Measurements from ENCODE around the gene SNX6.

SNX6 gene

DNA sequence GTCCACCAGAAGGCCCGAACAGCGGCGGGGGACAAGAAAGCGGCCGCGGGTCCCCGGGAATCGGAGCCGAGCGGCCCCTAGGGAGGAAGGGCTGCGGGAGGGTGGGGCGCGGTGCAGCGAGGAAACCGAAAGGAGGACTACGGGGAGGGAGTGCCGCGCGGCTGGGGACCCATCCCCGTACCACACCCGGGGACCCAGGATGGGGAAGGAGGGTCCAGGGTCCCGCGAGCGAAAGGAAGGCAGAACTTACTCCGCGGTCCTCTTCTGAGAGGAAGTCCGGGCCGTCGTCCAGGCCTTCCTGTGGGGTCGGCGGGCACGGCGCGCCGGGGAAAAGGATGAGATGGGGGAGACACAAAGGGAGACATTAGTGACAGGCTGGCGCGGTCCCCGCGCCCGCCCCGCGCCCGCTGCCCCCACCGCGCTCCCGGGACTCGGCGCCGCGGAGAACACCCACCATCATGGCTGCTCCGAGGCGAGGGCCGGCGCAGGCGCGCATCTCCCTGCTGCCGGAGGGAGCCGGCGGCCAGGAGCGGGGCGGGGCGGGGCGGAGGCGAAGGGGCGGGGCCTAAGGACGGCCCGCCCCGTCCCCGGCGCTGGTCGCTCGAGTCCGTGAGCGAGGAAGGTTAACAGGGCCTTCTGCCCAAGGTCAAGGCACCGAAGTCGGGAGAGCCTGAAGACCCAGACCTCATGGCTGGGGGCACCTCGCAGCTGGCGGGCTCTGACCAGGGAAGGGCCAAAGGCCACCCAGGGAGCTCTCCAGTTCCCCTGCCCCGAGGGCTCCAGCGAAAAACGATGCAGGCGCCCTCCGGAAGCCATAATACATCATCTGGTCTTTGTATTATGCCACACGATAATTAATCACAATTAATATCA, at the start of gene SNX6:
TSS of gene SNX6 (minus strand) at position 492 of the 873 bp plus-strand sequence. CDS start at position 460, 32 bp downstream.
- TF ChIP-seq EZH2 (IDR thresholded peaks at IDR 0.05; ENCODE audit: borderline replicate concordance, low read depth, low read length, severe bottlenecking): no peak
- no peak for TF ChIP-seq CTCF (IDR thresholded peaks at IDR 0.05; ENCODE audit: borderline replicate concordance, extremely low read depth, low read length, poor library complexity, severe bottlenecking)
- Histone ChIP-seq H4K20me1 (ENCODE audit: insufficient read depth, low read length) (no peaks in the 10 kb centered on the region; the same call in 1 of the 2 replicates), H3K79me2 (ENCODE audit: insufficient read depth, low read length) (peaks cover 47% of the 10 kb centered on the region), H3K9me3 (ENCODE audit: insufficient read depth, low read length, severe bottlenecking) (no peaks in the 10 kb centered on the region), H3K9ac (ENCODE audit: low read depth, low read length) (peak within 1 kb of the TSS; percentile 95), H3K36me3 (ENCODE audit: insufficient read depth, low read length) (no peaks in the 10 kb centered on the region; the same call in 1 of the 2 replicates), H3K4me2 (ENCODE audit: insufficient read depth, low read length) (peak within 1 kb of the TSS; percentile 94), H3K4me1 (ENCODE audit: insufficient read depth, low read length) (peaks cover 26% of the 10 kb centered on the region), H3K27ac (ENCODE audit: low read length) (peak within 1 kb of the TSS; percentile 88), H3K27me3 (ENCODE audit: insufficient read depth, low read length, poor library complexity) (no peaks in the 10 kb centered on the region), H2AFZ (ENCODE audit: low read depth, low read length) (peak within 1 kb of the TSS; percentile 98), H3K4me3 (ENCODE audit: low read depth in 1 of 2, low read length in 2 of 2) (peak within 1 kb of the TSS; percentile 79 to 83)
- ATAC-seq (ENCODE audit: insufficient read depth, low read depth) (peak; percentile 93), DNase-seq (peak; percentile 84)

DNA sequence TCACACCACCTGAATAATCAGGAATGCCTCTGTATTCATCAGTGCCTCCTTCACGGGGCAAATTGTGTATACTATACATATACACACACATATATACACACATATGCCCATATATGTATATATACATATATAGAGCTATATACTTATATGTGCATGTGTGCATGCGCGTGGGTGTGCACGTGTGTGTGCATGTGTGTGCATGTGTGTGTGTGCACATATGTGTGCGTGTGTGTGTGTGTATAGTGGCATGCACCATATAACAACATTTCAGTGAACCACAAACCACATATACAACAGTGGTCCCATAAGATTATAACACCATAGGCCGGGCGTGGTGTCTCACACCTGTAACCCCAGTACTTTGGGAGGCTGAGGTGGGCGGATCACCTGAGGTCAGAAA, 48.8 kb upstream of the SNX6 start:
- no peak overlapping the region for H3K4me2 ChIP-seq (ENCODE audit: insufficient read depth, low read length)
- no peak overlapping the region for H3K4me3 ChIP-seq (ENCODE audit: low read depth in 1 of 2, low read length in 2 of 2)
- no peaks in the 10 kb centered on the region for H3K36me3 ChIP-seq (ENCODE audit: insufficient read depth, low read length)
- no peak overlapping the region for H3K9ac ChIP-seq (ENCODE audit: low read depth, low read length)
- ATAC-seq (ENCODE audit: insufficient read depth, low read depth): no peak
- no peaks in the 10 kb centered on the region for H4K20me1 ChIP-seq (ENCODE audit: insufficient read depth, low read length)
- no peak overlapping the region for H3K27ac ChIP-seq (ENCODE audit: low read length)
- no peaks in the 10 kb centered on the region for H3K9me3 ChIP-seq (ENCODE audit: insufficient read depth, low read length, severe bottlenecking)
- H3K27me3 ChIP-seq (ENCODE audit: insufficient read depth, low read length, poor library complexity): no peaks in the 10 kb centered on the region
- no peaks in the 10 kb centered on the region for H3K79me2 ChIP-seq (ENCODE audit: insufficient read depth, low read length)
- no peak for TF ChIP-seq CTCF (IDR thresholded peaks at IDR 0.05; ENCODE audit: borderline replicate concordance, extremely low read depth, low read length, poor library complexity, severe bottlenecking)
- TF ChIP-seq EZH2 (IDR thresholded peaks at IDR 0.05; ENCODE audit: borderline replicate concordance, low read depth, low read length, severe bottlenecking): no peak
- DNase-seq: no peak
- no peak overlapping the region for H2AFZ ChIP-seq (ENCODE audit: low read depth, low read length)
- no peaks in the 10 kb centered on the region for H3K4me1 ChIP-seq (ENCODE audit: insufficient read depth, low read length)

- no peak overlapping the region for H3K4me3 ChIP-seq (ENCODE audit: low read depth in 1 of 2, low read length in 2 of 2)
- no peaks in the 10 kb centered on the region for H3K27me3 ChIP-seq (ENCODE audit: insufficient read depth, low read length, poor library complexity)
- ATAC-seq (ENCODE audit: insufficient read depth, low read depth) (no peak), DNase-seq (no peak)
- no peak overlapping the region for H3K27ac ChIP-seq (ENCODE audit: low read length)
- no peaks in the 10 kb centered on the region for H3K4me1 ChIP-seq (ENCODE audit: insufficient read depth, low read length)
- no peak overlapping the region for H2AFZ ChIP-seq (ENCODE audit: low read depth, low read length)
- no peak overlapping the region for H3K9ac ChIP-seq (ENCODE audit: low read depth, low read length)
- TF ChIP-seq EZH2 (IDR thresholded peaks at IDR 0.05; ENCODE audit: borderline replicate concordance, low read depth, low read length, severe bottlenecking) (no peak), CTCF (IDR thresholded peaks at IDR 0.05; ENCODE audit: borderline replicate concordance, extremely low read depth, low read length, poor library complexity, severe bottlenecking) (no peak)
- H3K36me3 ChIP-seq (ENCODE audit: insufficient read depth, low read length): no peaks in the 10 kb centered on the region
- H3K79me2 ChIP-seq (ENCODE audit: insufficient read depth, low read length): no peaks in the 10 kb centered on the region
- no peak overlapping the region for H3K4me2 ChIP-seq (ENCODE audit: insufficient read depth, low read length)
- no peaks in the 10 kb centered on the region for H3K9me3 ChIP-seq (ENCODE audit: insufficient read depth, low read length, severe bottlenecking)
- no peaks in the 10 kb centered on the region for H4K20me1 ChIP-seq (ENCODE audit: insufficient read depth, low read length)
Measured at GRCh38 chr14:34678306-34678705, 48.4 kb upstream of the SNX6 start.

Data from DND-41 (cell line).